CD4-positive, alpha-beta T cell (primary cell): ENCODE measurements around the gene RARB. TPM values are rescaled to one million over a fixed set of nuclear protein-coding genes. Genes with fewer than 3 reads are reported as not detected.

ENCODE experiments used
- ATAC-seq: fragments of 200-7000 bp; cut with Tn5 transposase; one replicate; pipeline ENCODE4 v1.10.0; 2022; ENCODE audit warnings: mild to moderate bottlenecking; ENCODE audit not compliant: poor library complexity
- CTCF ChIA-PET: fragments of 350-600 bp; sonication (Branson Sonifier 250); formaldehyde crosslinking; loops from one replicate; lab custom pipeline; 2021; ENCODE audit warnings: antibody characterized with exemption, inconsistent platforms; lab: Charles Lee
- POLR2A ChIA-PET: fragments of 350-600 bp; sonication (Branson Sonifier 250); formaldehyde crosslinking; loops from one replicate; lab custom pipeline; 2021; ENCODE audit warnings: antibody characterized with exemption, inconsistent platforms; lab: Charles Lee
- DNase-seq, 14 experiments: peaks; one replicate each; pipeline ENCODE4 v3.0.0-alpha.2; 2013 to 2020; ENCODE audit warnings: mixed read lengths in 2 of 14
- H3K27ac ChIP-seq, 2 donors: one replicate each; pipeline versions ENCODE4 v1.5.1 to v1.7.0; 2013; ENCODE audit warnings: low read length in 2 of 2, low read depth in 1 of 2, mild to moderate bottlenecking in 1 of 2
- H3K27me3 ChIP-seq, 2 experiments: 1 replicate in 1 of 2; 2 replicates in 1 of 2; pipeline versions ENCODE4 v1.6.1 to v1.7.0; 2013; ENCODE audit warnings: low read length in 2 of 2, control low read depth in 1 of 2, mild to moderate bottlenecking in 1 of 2, moderate library complexity in 1 of 2; ENCODE audit not compliant: insufficient read depth in 2 of 2, control insufficient read depth in 1 of 2
- H3K36me3 ChIP-seq: one replicate; pipeline ENCODE4 v1.6.1; 2013; ENCODE audit warnings: low read length, control low read depth; ENCODE audit not compliant: insufficient read depth
- H3K4me1 ChIP-seq: one replicate; pipeline ENCODE4 v1.6.1; 2013; ENCODE audit warnings: low read length, control low read depth; ENCODE audit not compliant: insufficient read depth
- H3K4me3 ChIP-seq: one replicate; pipeline ENCODE4 v1.5.1; 2013; ENCODE audit warnings: mild to moderate bottlenecking, low read length, moderate library complexity
- H3K9me3 ChIP-seq, 2 experiments: 1 replicate in 1 of 2; 2 replicates in 1 of 2; pipeline versions ENCODE4 v1.6.1 to v1.7.0; 2013; ENCODE audit warnings: low read length in 2 of 2, mild to moderate bottlenecking in 2 of 2, control low read depth in 1 of 2, moderate library complexity in 1 of 2; ENCODE audit not compliant: control insufficient read depth in 1 of 2, insufficient read depth in 1 of 2
- H3K27ac Mint-ChIP-seq: one replicate; pipeline ENCODE4 v1.8.0; 2020; ENCODE audit warnings: mixed read lengths
- H3K27me3 Mint-ChIP-seq: one replicate; pipeline ENCODE4 v1.8.0; 2021; ENCODE audit warnings: mixed read lengths
- H3K36me3 Mint-ChIP-seq: one replicate; pipeline ENCODE4 v1.8.0; 2021; ENCODE audit warnings: low read depth, mixed read lengths
- H3K4me1 Mint-ChIP-seq: one replicate; pipeline ENCODE4 v1.8.0; 2021; ENCODE audit warnings: low read depth, mixed read lengths
- H3K4me3 Mint-ChIP-seq: one replicate; pipeline ENCODE4 v1.8.0; 2020; ENCODE audit warnings: mild to moderate bottlenecking, mixed read lengths
- H3K9me3 Mint-ChIP-seq: one replicate; pipeline ENCODE4 v1.8.0; 2020; ENCODE audit warnings: mixed read lengths
- CTCF ChIP-seq: fragments of 200-600 bp; IDR thresholded peaks from one replicate; pipeline ENCODE4 v1.8.0; 2022; ENCODE audit warnings: antibody characterized with exemption, mild to moderate bottlenecking
- intact Hi-C, 2 experiments: fragments of 100-400 bp; cut with DNase I in 1 of 2; cut with micrococcal nuclease in 1 of 2; formaldehyde crosslinking; loops; one replicate each; pipeline versions ENCODE4 v1.15.1 to v1.9.0; 2023 to 2025; cut with DNase I, micrococcal nuclease
- total RNA-seq, 174 experiments: library from RNA in 2 of 174; stranded (reverse) in 2 of 174; gene quantifications; one replicate each; pipeline ENCODE4 v1.2.3 and lab custom pipeline; 2021 to 2026

Gene RARB
- total RNA-seq, 2 experiments from 2014 or later = not detected

GRCh38 chr3:25454005-25454927 is 26.2 kb downstream of the RARB start:
- Mint-ChIP-seq H3K4me1 (no peaks in the 10 kb centered on the region), H3K27me3 (no peaks in the 10 kb centered on the region), H3K4me3 (no peak overlapping the region), H3K9me3 (no peaks in the 10 kb centered on the region), H3K27ac (no peak overlapping the region), H3K36me3 (no peaks in the 10 kb centered on the region)
- Histone ChIP-seq H3K36me3 (no peaks in the 10 kb centered on the region), H3K9me3 (no peaks in the 10 kb centered on the region), H3K4me1 (no peaks in the 10 kb centered on the region), H3K4me3 (no peak overlapping the region), H3K27me3 (no peaks in the 10 kb centered on the region), H3K27ac (no peak overlapping the region)
- ChIA-PET CTCF (no interaction called here), POLR2A (no interaction called here)
- no peak for DNase-seq
- no peak for TF ChIP-seq CTCF
- intact Hi-C loops = no loop called here
- no peak for ATAC-seq

GRCh38 chr3:25455441-25456132 is 27.5 kb downstream of the RARB start:
- Mint-ChIP-seq H3K36me3 (no peaks in the 10 kb centered on the region), H3K9me3 (no peaks in the 10 kb centered on the region), H3K27ac (no peak overlapping the region), H3K4me1 (no peaks in the 10 kb centered on the region), H3K27me3 (no peaks in the 10 kb centered on the region), H3K4me3 (no peak overlapping the region)
- H3K27me3 ChIP-seq = no peaks in the 10 kb centered on the region
- no peak overlapping the region for H3K27ac ChIP-seq
- H3K4me3 ChIP-seq = no peak overlapping the region
- ChIA-PET POLR2A (no interaction called here), CTCF (no interaction called here)
- no peak for TF ChIP-seq CTCF
- DNase-seq (no peak), ATAC-seq (no peak)
- intact Hi-C loops = no loop called here
- H3K4me1 ChIP-seq = no peaks in the 10 kb centered on the region
- no peaks in the 10 kb centered on the region for H3K36me3 ChIP-seq
- no peaks in the 10 kb centered on the region for H3K9me3 ChIP-seq

GRCh38 chr3:25456723-25457670 is 28.9 kb downstream of the RARB start:
- intact Hi-C loops = no loop called here
- H3K9me3 ChIP-seq = no peaks in the 10 kb centered on the region
- Mint-ChIP-seq H3K9me3 (no peaks in the 10 kb centered on the region), H3K4me1 (no peaks in the 10 kb centered on the region), H3K27me3 (no peaks in the 10 kb centered on the region), H3K27ac (no peak overlapping the region), H3K36me3 (no peaks in the 10 kb centered on the region), H3K4me3 (no peak overlapping the region)
- POLR2A ChIA-PET = no interaction called here
- H3K36me3 ChIP-seq = no peaks in the 10 kb centered on the region
- no peak overlapping the region for H3K4me3 ChIP-seq
- no peaks in the 10 kb centered on the region for H3K27me3 ChIP-seq
- DNase-seq (no peak), ATAC-seq (no peak)
- TF ChIP-seq CTCF = no peak
- CTCF ChIA-PET = no interaction called here
- no peaks in the 10 kb centered on the region for H3K4me1 ChIP-seq
- no peak overlapping the region for H3K27ac ChIP-seq
